HG02588 (cell line): Measurements from ENCODE around the gene ATRNL1.
"Not testable (repeated sequence)": the region's sequence is repeated elsewhere in the genome, so short reads cannot be mapped to it uniquely, and the experiment has no call there.

Experiments used
- ATAC-seq: cut with Tn5 transposase; IDR thresholded peaks from one replicate; pipeline ENCODE4 v1.9.1; 2021; ENCODE audit warnings: mild to moderate bottlenecking, moderate library complexity; ENCODE audit not compliant: unreplicated experiment

Gene ATRNL1

DNA sequence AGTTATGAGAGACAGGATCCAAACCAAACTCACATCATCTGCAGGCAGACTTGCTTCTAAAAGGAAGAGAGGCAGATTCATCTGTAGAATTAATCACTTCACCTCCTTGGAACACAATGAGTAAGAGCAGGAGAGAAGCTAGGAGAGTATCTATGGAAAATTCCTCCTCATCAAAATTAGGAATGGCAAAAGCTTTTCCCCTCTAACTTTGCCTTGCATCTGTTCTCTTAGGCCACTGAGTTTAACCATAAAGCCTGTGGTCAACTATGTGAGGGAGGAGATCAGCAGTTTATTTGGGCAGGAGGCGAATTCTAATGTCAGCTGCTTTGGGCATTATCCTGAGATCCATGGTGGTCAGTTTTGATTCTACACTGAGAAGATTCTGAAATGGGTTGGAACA lies 618.1 kb downstream of the ATRNL1 start:
- no peak for ATAC-seq

DNA sequence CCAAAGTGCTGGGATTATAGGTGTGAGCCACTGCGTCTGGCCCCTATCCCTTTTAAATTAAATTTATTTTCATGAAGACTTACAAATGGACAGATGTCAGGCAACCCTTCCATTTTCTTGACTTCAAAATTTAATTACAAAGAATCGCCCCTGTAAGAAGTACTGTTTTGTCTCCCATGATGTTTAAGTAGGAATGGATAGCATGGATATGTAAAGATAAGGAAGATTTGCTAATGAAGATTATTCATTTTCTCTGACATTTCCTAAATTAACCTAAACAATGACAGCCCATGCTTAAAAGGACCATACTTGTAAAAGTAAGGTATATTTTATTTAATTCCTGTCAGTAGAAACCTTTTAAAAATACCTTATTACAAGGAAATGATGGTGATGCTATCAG lies 627.0 kb downstream of the ATRNL1 start:
- no peak for ATAC-seq

DNA sequence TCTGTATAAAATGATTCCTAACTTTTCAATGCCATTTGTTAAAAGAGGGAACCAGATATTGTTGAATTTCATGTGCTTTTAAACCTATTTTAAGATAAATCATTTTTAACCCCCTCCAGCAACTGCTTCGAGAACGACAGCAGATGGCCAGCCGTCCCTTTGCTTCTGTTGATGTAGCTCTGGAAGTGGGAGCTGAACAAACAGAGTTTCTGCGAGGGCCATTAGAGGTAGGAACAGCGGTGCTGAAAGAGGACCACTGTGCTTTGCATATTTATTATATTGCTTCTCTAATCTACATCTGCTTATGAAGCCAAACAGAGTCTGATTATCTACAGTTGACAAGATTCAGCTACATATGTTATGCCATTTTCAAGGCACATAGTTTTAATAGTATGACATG lies 634.0 kb downstream of the ATRNL1 start:
- no peak for ATAC-seq

DNA sequence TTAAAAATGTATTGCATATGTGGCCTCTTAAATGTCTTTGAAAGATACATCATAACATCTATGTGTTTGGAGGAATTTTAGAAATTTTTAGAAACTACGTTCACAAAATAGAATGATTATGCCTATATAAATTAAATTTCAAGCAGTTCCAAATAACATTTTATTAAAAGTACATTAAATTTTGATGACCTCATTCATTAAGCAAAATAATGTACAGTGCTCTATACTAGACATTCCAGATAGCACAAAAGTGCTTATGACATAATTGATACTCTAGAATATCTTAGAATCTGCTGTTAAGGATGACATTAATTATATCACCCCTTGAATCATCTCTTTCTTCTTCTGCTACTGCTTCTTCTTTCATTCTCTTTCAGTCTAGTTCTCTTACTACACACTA lies 650.9 kb downstream of the ATRNL1 start:
- ATAC-seq = no peak

DNA sequence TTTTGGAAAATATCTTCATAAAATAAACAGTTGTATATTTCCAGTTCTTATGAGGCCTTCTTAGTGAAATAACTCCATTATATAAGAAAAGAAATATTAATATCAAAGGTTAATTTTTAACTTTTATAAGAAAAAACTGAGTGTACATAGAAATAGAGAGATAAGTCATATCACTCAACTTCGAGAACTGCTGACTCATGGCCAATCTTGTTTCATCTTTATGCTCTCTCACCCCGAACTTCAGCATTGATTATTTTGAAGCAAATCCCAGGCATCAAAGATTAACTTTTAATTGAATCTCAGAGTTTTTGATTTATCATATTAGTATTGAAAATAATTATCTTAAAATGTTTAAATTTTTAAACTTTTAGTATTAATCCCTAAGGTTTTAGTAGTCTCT lies 652.8 kb downstream of the ATRNL1 start:
- ATAC-seq = no peak

DNA sequence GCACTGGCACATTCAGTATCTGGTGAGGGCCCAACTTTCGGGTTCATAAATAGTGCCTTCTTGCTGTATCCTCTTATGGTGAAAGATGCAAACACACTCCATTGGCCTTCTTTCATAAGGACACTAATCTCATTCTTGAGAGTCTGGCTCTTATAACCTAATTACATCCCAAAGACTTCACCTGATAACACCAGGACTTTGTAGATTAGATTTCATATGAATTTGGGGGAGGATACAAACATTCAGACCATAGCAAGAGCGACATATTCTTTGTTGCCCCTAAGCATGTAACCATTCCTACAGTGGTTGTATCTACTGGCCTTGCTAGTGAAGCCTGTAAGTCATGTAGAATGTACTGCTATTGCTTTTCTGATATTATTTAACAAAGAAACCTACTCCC lies 654.6 kb downstream of the ATRNL1 start:
- ATAC-seq = no peak

DNA sequence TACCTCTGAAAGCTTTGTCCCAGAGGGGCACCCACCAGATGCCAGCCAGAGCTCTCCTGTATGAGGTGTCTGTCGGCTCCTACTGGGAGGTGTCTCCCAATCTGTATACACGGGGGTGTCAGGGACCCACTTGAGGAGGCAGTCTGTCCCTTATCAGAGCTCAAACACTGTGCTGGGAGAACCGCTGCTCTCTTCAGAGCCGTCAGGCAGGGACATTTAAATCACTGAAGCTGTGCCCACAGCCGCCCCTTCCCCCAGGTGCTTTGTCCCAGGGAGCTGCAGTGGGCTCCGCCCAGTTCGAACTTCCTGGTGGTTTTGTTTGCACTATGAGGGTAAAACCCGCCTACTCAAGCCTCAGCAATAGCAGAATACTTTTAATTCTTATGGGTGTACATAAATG lies 665.3 kb downstream of the ATRNL1 start:
- not testable (repeated sequence) for ATAC-seq

DNA sequence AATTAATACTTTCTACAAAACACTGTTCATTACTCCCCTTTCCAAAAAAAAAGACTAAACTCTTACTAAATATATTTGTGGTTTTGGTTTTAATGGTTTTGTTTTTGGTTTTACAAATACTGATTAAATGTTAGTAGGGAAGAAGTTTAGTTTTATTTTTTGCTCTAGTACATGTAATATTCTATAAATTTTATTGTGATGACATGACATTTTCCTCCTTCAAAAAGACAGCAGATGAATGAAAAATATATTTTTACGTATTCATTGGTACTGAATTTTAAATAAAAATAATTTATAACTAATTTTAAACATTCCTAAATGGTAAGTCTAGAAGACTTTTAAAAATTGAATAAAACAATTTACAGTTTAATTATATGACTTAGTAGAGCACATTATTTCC lies 667.0 kb downstream of the ATRNL1 start:
- no peak for ATAC-seq

DNA sequence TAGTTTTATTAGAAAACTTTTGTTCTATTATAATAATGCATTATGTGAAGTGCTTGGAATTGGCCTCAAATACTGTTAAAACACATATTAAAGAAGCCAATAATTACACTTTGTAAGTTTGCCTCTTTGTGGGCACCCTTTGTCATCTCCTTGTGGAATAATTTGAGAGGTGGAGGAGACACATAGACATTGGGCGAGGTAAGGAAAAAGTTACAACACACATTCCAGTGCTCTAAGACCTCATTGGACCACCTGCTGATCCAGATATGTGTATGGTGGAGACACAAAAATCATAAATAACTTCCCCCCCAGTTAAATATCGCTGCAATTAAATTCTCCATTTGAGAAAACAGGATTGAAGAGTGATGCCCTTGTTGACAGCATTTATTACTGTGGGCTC lies 668.0 kb downstream of the ATRNL1 start:
- no peak for ATAC-seq

DNA sequence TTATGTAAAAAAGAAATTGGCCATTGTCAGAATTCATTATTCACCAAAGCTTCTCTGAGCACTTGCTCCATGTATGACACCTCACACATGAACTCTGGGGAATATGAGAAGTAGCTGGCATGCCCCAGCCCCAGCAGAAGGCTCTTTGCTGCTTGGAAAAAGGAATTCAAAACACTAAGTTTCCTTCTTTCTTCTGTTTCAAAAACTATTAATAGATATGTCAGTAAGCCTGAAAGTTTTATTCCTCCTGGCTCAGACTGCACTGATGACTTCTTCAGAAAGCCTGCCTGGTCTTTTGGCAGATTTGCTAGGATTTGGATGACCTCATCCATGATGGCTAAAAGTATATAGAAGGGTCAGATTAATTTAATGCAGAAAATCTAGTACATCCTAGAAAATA lies 668.9 kb downstream of the ATRNL1 start:
- no peak for ATAC-seq

DNA sequence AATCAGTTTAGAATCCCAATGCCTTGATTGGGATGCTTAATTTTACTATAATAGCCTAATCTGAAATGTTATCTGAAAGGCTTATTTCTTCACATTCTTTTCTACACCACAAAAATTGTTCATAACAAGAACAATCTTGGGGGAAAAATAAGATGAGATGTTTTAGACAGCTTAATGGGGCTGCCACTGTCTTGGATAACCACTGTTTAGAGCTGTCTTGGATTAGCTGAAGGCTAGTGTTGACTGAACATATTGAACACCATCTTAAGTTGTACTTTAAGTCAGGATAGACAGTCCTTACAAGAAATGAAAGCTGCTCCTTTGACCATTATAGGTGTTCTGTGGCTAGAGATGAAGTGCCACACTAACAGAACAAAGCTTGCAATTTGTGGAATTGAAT lies 678.6 kb downstream of the ATRNL1 start:
- ATAC-seq = no peak

DNA sequence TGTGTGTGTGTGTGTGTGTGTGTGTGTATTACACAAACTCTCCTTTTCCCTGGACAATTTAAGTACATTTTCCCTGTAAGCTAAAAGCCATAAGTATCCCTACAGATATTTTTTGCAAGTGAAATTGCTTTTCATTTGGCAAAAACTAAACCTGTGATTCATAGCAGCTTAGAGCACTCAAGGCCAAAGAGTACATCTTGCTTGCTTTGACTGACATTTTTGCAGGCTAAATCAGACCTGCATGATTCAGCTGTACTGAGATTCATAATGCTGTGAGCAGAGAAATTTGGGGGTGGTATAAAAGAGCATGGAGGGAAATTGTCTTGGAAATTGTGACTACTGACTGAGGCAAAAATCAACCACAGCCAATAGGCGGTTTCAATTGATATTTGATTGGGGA lies 679.4 kb downstream of the ATRNL1 start:
- ATAC-seq = no peak

DNA sequence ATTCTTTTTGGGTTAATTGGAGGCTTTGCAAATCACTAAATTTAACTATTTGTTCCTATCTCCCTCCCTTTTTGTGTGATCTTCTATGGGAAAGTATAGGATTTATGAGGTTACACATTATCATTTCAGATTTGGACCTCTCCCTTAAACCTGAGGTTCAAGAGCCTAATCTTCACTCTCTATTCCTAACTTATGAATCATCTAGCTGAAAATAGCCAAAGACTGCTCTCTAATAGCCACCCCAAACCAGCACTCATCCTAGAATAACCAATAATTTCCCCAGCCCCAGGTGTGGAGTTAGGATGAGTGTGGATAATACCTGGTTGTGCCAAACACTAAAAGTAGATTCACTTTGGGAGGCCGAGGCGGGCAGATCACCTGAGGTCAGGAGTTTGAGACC lies 680.7 kb downstream of the ATRNL1 start:
- ATAC-seq = no peak

DNA sequence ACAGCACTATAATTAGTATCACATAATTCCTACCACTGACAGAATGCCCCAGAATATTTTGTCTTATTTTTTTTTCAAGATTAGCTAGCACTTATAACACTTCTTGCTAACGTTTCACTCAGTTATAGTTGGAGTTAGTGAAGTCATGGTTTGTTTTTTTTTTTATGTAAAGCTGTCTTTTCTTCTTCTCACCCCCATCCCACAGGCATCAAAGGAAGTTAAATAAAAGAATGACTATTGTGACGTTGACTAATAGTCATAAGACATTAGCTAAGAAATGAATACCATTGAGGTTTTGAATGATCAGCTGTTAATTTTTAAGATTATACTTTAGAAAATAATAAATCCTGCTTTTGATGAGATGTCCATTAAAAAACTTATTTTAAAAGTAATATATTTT lies 681.6 kb downstream of the ATRNL1 start:
- no peak for ATAC-seq

DNA sequence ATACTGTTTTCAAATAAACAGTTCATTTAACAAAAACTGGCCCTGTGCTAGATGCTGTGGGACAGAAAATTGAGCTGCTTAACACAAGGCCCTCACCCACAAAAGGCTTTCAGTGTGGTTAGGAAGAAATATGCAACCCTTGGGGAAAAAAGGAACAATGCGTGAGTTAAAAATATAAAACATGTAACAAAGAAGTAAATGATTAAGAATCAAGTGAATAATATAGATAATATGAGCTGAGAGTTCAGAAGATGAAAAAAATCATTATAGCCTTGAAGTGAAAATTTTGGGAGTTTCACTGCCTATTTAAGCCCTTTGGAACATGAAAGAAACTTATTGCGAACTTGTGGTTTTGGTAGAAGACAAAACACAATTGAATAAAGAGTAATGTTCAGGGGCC lies 684.5 kb downstream of the ATRNL1 start:
- ATAC-seq = no peak

DNA sequence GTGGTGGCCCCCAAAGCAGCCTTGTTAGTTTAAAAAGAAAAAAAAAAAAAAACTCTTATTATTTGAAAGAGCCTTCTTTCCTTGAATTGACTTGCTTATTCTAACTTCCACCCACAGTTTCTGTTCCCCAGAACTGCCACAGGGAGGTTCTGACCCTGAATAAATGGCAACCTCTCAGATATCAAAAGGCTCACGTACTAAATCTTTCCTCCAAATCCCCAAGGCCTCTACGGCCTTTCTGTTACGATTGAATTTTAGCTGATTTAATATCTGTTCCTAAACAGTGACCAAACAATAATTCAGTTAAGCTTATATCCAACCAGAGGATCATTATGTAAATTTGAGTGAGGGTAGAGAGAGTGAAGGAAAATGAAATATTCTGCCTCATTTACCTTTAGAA lies 697.1 kb downstream of the ATRNL1 start:
- ATAC-seq = no peak

DNA sequence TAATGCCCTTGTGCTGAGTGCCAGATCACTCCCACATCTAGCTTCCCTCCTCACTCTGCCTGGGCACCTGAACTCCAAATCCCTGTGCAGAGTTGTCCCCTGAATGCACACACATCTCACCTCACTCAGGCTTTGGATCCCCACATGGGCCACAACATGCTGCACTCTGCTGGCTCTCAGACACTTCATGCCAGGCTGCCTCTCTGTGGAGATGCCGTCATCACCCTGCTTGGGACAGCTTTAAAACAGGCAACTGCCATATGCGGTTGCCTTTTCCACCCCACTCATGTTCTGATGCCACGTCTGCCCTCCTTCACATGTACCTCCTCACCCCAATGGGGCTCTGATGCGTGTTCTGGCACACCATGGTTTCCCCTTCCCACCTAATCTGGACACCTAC lies 702.8 kb downstream of the ATRNL1 start:
- ATAC-seq = no peak

DNA sequence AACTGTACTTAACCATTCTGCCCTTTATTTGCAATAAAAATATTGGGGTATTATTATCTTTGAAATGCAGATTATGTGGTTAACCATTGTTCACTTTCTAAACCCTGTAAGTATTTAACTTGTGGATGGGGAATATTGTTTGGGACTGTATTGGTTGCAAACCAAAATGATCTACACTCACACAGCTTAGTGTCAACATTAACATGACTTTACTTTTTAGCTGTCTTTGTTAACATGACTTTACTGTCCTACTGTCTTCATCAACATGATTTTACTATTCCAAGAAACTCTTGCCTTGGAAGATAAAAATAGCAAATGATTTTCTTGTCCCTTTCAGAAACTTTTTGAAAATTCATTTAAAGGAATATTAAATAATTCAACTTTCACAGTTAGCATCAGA lies 708.3 kb downstream of the ATRNL1 start:
- no peak for ATAC-seq

DNA sequence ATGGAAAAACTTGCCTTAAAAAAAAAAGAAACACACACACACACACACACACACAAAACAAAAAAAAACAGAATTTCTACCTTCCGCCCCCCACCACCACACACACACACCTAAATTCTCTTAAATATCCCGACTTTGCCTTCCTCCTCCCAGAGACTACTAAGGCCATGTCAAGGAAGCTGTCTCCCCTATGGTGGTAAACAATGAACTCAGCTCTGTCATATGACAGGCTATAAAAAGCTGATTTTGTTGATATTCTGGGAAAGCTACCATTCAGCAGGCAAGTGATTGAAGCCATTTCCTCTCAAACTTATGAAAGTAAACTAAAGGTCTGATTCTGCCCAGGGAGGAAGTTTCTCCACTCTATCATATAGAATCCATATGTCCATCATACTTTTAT lies 708.8 kb downstream of the ATRNL1 start:
- no peak for ATAC-seq

DNA sequence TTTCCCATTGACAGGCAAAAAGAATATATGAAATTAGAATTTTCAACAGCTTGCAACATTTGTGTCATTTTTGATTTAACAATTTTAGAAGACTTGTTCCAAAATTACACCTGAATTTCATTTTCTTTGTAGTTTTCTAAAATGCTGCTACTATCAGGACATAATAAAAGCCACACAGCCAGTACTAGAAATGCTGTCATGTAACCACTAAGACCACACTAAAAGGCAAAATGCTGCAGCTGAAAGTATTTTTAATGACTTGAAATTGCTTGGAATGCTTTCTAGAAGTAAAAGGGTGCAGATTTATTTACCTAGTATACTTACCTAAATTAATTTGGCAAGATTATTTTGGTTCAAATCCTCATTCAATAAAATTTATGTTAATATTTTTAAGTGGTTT lies 709.7 kb downstream of the ATRNL1 start:
- ATAC-seq = no peak

DNA sequence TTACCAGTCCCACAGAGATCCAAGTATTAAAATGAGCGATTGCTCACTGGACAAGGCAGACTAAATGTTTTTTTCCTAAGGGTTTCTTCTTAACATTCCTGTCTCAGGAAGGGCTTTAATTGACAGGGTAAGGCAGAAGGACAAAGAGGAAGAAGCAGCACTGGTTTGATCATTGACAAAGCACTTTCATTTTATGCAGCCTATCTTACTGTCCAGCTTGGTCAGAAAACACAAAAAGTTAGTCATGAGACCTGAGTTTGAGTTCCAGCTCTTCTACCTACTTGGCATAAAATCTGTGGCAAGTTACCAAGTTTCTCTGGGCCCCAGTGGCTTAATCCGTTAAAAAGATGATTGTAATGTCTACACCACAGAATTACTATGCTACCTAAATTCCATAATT lies 721.4 kb downstream of the ATRNL1 start:
- ATAC-seq = no peak

DNA sequence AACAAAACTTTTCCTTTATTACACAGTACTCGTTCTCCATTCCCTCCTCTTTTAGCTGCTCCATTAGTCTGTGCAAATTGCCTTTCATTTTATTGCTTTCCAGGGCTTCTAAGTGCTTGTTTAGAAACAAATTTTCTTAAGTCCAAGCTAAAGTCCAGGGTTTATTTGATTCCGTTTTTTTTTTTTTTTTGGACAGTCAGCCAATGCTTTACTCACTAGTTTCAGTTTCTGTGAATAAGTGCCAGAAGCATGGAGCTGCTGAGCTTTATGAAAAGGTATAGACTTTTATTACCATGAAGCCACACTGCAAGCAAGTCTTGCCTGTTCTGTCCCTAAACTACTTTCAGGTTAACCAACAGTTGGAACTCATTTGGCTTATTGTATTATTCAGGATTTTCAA lies 724.8 kb downstream of the ATRNL1 start:
- ATAC-seq = no peak

DNA sequence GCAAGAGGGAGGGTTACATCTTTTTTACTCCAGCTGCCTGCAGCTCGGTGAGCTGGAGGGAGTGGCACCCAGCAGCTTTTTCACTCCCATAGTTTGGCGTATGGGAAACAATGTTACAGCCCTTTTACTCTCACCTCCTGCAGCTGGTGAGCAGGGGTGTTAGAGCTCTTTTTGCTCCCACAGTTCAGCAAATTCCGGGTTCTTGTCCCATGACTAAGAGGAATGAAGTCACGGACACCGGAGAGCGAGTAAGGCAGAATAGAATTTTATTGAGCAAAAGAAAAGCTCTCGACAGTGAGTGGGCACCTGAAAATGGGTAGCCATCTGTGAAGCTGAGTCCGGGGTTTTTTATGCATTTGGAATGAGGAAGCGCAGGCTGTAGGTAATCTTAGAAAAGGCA lies 733.2 kb downstream of the ATRNL1 start:
- ATAC-seq = no peak
